GM19025 (cell line): ENCODE results near the gene TMC4.
"Not testable (repeated sequence)": the region's sequence is repeated elsewhere in the genome, so short reads cannot be mapped to it uniquely, and the experiment has no call there.

ENCODE experiments used
- ATAC-seq: cut with Tn5 transposase; IDR thresholded peaks from one replicate; pipeline ENCODE4 v1.9.1; 2021; ENCODE audit warnings: mild to moderate bottlenecking, low read depth, moderate library complexity; ENCODE audit not compliant: unreplicated experiment

The TMC4 gene

GRCh38 chr19:54180691-54181091, 7.7 kb upstream of the TMC4 start:
- ATAC-seq: no peak

GRCh38 chr19:54179921-54180461, 7.0 kb upstream of the TMC4 start:
- ATAC-seq: no peak

- ATAC-seq: no peak
Observed at GRCh38 chr19:54179262-54179852, 6.4 kb upstream of the TMC4 start.

GRCh38 chr19:54178581-54179261, 5.8 kb upstream of the TMC4 start:
- ATAC-seq: no peak

- ATAC-seq: no peak
Observed at GRCh38 chr19:54173951-54174834, 1.2 kb upstream of the TMC4 start.

GRCh38 chr19:54173359-54173699, 369 bp upstream of the TMC4 start:
- ATAC-seq: no peak

GRCh38 chr19:54171736-54172431, 1.1 kb downstream of the TMC4 start:
- ATAC-seq: not testable (repeated sequence)

- no peak for ATAC-seq
Observed at GRCh38 chr19:54169149-54169740, 3.7 kb downstream of the TMC4 start.

GRCh38 chr19:54168174-54168917, 4.6 kb downstream of the TMC4 start:
- no peak for ATAC-seq

- no peak for ATAC-seq
Observed at GRCh38 chr19:54165222-54165621, 7.7 kb downstream of the TMC4 start.

- ATAC-seq: no peak
Observed at GRCh38 chr19:54164369-54165068, 8.4 kb downstream of the TMC4 start.

GRCh38 chr19:54162884-54163283, 10.1 kb downstream of the TMC4 start:
- no peak for ATAC-seq

GRCh38 chr19:54162241-54162805, 10.6 kb downstream of the TMC4 start:
- no peak for ATAC-seq

- no peak for ATAC-seq
Observed at GRCh38 chr19:54160854-54161253, 12.1 kb downstream of the TMC4 start.

GRCh38 chr19:54160182-54160811, 12.7 kb downstream of the TMC4 start:
- ATAC-seq: no peak

GRCh38 chr19:54159352-54160181, 13.4 kb downstream of the TMC4 start, which contains the start of gene LENG1:
LENG1 (minus strand) TSS chr19:54159721; CDS start chr19:54159695, 26 bp downstream.
- ATAC-seq: peak; percentile 86

GRCh38 chr19:54158812-54159351, 14.1 kb downstream of the TMC4 start:
- no peak for ATAC-seq
